ENCODE measurements around the gene PTPRF.
"Not testable (repeated sequence)": the region's sequence is repeated elsewhere in the genome, so short reads cannot be mapped to it uniquely, and the experiment has no call there.

PTPRF gene

GRCh38 chr1:43538143-43538487 is 7.4 kb downstream of the PTPRF start:
- no peak for DNase-seq

- DNase-seq, result no peak
Observed at GRCh38 chr1:43538969-43539368, 8.3 kb downstream of the PTPRF start.

- no peak for DNase-seq
Observed at GRCh38 chr1:43539726-43540434, 9.2 kb downstream of the PTPRF start.

- DNase-seq, result no peak
Observed at GRCh38 chr1:43540653-43541071, 10.0 kb downstream of the PTPRF start.

- no peak for DNase-seq
Observed at GRCh38 chr1:43541141-43541540, 10.5 kb downstream of the PTPRF start.

- DNase-seq, result no peak
Observed at GRCh38 chr1:43541721-43542401, 11.2 kb downstream of the PTPRF start.

- DNase-seq, result no peak
Observed at GRCh38 chr1:43542527-43543458, 12.1 kb downstream of the PTPRF start.

- DNase-seq, result no peak
Observed at GRCh38 chr1:43543567-43543966, 12.9 kb downstream of the PTPRF start.

GRCh38 chr1:43545339-43545694 is 14.6 kb downstream of the PTPRF start:
- DNase-seq, result no peak

GRCh38 chr1:43545695-43546387 is 15.2 kb downstream of the PTPRF start:
- DNase-seq, result no peak

- DNase-seq, result no peak
Observed at GRCh38 chr1:43546388-43547100, 15.9 kb downstream of the PTPRF start.

- no peak for DNase-seq
Observed at GRCh38 chr1:43547538-43548072, 16.9 kb downstream of the PTPRF start.

- no peak for DNase-seq
Observed at GRCh38 chr1:43548285-43549271, 17.9 kb downstream of the PTPRF start.

GRCh38 chr1:43549394-43549793 is 18.7 kb downstream of the PTPRF start:
- not testable (repeated sequence) for DNase-seq

GRCh38 chr1:43549921-43550597 is 19.4 kb downstream of the PTPRF start:
- no peak for DNase-seq

GRCh38 chr1:43550598-43551246 is 20.0 kb downstream of the PTPRF start:
- no peak for DNase-seq

- no peak for DNase-seq
Observed at GRCh38 chr1:43551396-43551888, 20.8 kb downstream of the PTPRF start.

- no peak for DNase-seq
Observed at GRCh38 chr1:43552059-43552742, 21.5 kb downstream of the PTPRF start.

- DNase-seq, result no peak
Observed at GRCh38 chr1:43552813-43553212, 22.1 kb downstream of the PTPRF start.

Data from effector CD4-positive, alpha-beta T cell (primary cell).